VCaP (cell line): ENCODE measurements around the gene PPP4R3A.
"Not testable (repeated sequence)": the region's sequence is repeated elsewhere in the genome, so short reads cannot be mapped to it uniquely, and the experiment has no call there.

ENCODE experiments used
- H3K27ac ChIP-seq: fragments of 450-650 bp; 2 replicates; pipeline ENCODE4 v1.5.1; 2017
- TF ChIP-seq, protein P1 (sequence below): fragments of 450-650 bp; conservative IDR thresholded peaks from 2 replicates; pipeline ENCODE4 v1.5.1; 2017; ENCODE audit warnings: mild to moderate bottlenecking, moderate library complexity

The PPP4R3A gene

GRCh38 chr14:91412939-91413338, 97.2 kb downstream of the PPP4R3A start:
- H3K27ac ChIP-seq: peak overlapping the region; percentile 18; the same call in 1 of the 2 replicates

DNA sequence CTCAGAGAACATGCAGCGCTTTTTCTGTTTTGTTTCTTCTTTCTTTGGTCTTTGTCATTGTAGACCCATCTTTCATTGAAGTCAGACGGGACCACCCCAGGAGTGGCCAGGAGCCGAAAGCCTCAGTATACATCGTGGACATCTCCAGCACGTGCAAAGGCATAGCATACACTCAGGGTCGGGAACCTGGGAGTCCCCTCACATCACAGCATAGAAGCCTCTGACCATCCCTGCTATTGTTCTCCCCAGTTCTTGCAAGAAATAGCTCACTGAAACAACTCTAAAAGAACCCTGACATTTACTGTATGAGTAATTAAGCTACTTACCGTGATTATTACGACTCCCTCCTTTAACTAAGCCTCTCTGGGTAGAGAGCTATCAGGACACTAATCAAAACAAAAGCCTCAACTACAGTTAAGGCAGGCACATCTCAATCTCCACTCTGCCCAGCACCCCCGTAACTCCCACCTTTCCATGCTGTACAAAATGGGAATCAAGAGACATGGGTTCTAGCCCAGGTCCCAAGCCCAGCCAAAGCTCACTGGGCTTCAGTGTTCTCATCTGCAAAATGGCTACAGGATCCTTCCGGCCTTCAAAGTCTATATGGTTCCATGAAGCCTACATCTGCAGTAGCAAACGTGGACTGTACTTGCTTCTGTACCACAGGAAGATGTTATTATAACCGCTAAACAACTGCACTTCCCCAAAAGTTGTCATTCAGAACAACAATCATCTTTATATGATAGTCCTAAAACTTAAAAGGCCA, 99.2 kb downstream of the PPP4R3A start:
- no peak overlapping the region for H3K27ac ChIP-seq
- TF ChIP-seq, protein P1, sequence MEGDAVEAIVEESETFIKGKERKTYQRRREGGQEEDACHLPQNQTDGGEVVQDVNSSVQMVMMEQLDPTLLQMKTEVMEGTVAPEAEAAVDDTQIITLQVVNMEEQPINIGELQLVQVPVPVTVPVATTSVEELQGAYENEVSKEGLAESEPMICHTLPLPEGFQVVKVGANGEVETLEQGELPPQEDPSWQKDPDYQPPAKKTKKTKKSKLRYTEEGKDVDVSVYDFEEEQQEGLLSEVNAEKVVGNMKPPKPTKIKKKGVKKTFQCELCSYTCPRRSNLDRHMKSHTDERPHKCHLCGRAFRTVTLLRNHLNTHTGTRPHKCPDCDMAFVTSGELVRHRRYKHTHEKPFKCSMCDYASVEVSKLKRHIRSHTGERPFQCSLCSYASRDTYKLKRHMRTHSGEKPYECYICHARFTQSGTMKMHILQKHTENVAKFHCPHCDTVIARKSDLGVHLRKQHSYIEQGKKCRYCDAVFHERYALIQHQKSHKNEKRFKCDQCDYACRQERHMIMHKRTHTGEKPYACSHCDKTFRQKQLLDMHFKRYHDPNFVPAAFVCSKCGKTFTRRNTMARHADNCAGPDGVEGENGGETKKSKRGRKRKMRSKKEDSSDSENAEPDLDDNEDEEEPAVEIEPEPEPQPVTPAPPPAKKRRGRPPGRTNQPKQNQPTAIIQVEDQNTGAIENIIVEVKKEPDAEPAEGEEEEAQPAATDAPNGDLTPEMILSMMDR: no peak

More at GRCh38 chr14:91412939-91413338, 97.2 kb downstream of the PPP4R3A start:
- TF ChIP-seq, protein P1: no peak

DNA sequence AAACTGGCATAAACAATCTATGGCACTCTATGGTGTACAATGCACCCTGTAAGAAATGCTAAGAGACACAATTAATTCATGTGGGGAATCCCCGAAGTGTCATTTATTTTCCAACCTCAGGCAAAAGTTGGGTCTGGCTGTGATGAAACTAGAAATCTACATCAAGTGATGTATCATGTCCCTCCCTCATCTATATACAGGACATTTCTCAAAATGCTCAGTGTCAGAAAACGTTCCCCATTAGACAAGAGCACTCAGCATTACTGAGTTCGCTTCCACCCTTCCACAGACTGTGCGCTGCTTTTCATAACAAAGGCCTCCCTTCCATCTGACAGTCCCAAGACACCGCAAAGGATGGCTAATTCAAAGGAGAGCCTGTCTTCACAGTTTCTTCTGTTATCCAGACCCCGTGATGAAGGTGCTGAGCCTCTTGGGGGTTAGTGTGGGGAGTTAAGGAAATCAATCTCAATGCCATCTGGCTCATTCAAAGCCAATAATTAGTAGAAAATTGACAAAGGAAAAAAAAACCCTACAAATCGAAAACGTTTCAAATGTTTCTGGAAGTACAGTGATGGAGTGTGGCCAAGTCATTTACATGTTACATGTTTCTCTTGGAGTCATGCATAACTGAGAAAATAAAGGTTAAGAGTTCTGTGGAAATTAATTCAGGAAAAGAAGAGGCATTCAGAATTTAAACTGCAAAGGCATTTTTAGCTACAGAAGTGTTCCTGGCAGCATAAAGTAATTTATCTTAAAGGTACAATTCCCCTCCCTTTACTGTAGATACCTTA, 100.0 kb downstream of the PPP4R3A start:
- TF ChIP-seq, protein P1: no peak
- no peak overlapping the region for H3K27ac ChIP-seq

GRCh38 chr14:91409240-91409639, 100.9 kb downstream of the PPP4R3A start:
- H3K27ac ChIP-seq: not testable (repeated sequence)
